HT-29 (cell line): Measurements from ENCODE around the gene SRL. TPM values are rescaled to one million over a fixed set of nuclear protein-coding genes. Genes with fewer than 3 reads are reported as not detected.
"Not testable (repeated sequence)": the region's sequence is repeated elsewhere in the genome, so short reads cannot be mapped to it uniquely, and the experiment has no call there.

ENCODE experiments used
- DNase-seq: peaks from one replicate; pipeline ENCODE4 v3.0.0-alpha.2; 2015; ENCODE audit warnings: low spot score
- total RNA-seq: library from RNA; depleted of rRNA; stranded (reverse); fragments of >200 nt; shearing (Covaris generic); gene quantifications from 2 replicates; pipeline ENCODE4 v1.2.3, GENCODE V29; 2014

The SRL gene
- total RNA-seq, 1 experiment from 2014 or later = not detected

DNA sequence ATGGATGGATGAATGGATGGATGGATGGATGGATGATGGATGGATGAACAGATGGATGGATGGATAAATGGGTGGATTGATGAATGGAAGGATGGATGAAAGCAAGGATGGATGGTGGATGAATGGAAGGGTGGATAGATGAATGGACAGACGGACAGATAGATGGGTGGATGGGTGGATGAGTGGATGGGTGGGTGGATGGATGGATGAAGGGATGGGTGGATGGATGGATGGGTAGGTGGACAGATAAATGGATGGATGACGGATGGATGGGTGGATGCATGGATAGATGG, 14.9 kb downstream of the SRL start:
- no peak for DNase-seq

GRCh38 chr16:4226251-4227039, 15.4 kb downstream of the SRL start:
- DNase-seq = no peak

DNA sequence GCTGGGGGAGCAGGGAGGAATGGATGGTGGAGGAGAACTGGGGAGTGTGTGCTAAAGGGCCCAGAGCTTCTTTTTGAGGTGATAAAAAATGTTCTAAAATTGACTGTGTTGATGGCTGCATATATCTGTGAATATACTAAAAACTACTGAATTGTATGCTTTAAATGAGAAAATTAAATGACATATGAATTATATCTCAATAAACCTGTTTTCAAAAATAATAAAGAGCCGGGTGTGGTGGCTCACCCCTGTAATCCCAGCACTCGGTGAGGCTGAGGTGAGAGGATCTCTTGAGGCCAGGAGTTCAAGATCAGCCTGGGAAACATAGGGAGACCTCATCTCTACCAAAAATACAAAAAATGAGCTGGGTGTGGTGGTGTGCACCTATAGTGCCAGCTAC, 16.8 kb downstream of the SRL start:
- no peak for DNase-seq

- no peak for DNase-seq
These were observed 21.5 kb downstream of the SRL start for GRCh38 chr16:4220358-4220757.

- DNase-seq = no peak
These were observed 23.7 kb downstream of the SRL start for GRCh38 chr16:4218202-4218601.

DNA sequence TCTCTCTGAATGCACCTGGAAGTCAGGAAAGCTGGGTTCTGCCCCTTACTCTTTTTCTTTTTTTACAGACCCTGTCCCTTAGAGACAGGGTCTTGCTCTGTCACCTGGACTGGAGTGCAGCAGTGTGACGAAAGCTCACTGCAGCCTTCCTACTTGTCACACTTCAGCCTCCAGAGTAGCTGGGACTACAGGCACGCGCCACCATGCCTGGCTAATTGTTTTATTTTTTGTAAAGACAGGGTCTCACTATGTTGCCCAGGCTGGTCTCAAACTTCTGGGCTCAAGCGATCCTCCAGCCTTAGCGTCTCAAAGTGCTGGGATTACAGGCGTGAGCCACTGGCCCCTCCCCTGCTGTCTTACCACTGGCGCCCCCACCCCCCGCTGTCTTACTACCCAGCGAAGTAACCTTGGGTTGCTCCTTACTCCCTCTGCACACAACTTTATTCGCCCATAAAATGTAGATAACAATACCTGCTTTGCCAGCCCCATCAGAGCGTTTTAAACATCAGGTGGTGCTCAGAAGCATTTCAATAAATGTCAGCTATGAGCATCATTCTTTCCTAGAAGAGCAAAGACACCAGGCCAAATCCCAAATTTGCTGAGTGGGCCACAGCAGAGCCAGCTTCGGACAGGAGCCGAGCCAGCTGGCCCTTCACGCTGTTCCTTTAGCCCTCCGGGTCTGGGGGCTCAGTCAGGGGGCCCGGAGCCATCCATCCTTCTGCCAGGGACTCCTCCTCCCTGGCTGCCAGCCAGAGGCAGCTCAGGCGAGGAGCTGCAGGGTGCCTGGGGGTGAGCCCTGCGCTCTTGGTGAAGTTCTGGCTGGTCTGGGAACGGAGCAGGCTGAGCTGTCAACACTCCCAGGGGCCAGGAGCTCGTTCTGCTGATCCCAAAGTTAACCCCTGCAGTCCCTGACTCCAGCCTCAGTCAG, 24.4 kb downstream of the SRL start:
- DNase-seq = no peak

DNA sequence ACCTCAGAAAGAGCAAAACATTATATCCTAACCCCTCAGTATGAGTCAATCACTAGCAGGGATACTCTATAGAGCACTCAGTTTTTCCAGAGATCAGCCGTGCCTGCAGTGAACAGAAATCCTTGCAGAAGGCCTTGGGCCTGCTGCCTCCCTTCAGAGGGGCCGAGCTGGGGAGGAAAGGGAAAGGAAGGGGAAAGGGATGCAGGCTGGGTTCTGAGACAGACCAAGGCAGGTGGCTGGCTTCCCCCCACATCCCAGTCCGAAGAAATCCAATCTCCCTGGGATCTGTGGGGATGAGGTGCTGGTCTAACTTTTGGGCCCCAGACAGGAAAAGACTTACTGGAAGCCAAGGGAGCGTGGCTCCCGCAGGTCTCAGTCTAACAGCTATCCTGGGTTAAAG, 25.3 kb downstream of the SRL start:
- no peak for DNase-seq

GRCh38 chr16:4215106-4215505, 26.8 kb downstream of the SRL start:
- DNase-seq = no peak

DNA sequence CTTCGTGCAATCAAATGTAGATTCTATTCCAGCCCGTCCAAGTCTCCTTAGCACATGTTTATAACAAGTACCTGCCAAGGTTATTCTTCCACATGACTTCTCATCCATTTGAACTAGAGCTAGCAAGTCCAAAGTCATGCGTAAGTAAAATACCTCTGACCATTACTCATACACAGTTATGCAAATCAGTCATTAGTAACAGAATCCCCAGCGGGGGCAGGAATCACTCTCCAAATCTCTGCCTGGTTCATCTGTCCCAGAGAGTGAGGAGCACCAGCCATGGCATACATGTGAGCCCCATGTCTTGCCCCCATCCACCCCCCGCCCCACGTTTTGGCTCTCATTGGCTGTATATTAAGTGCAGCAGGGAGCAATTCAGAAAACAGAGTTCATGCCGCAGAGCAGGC, 27.7 kb downstream of the SRL start:
- peak; percentile 31 for DNase-seq

DNA sequence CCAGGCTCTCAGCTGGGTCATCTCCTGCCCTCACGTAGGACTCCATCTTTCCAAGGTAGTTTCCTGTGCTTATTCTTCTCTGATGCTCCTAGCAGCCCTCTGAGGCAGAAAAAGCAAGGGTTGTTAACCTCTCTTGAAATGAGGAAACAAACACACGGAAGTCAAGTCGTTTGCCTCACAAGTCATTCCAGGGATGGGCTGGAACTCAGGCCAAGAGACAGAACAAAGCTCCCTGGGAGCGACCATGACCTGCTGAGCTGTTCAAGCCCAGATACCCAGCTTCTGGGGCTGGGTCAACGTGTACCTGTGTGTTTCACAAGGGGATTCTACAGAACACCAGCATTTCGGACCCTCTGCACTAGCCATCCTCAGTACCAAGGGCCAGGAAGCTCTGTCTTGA, 28.1 kb downstream of the SRL start:
- peak; percentile 49 for DNase-seq

- DNase-seq = peak; percentile 61
These were observed 29.0 kb downstream of the SRL start for GRCh38 chr16:4212934-4213296.

GRCh38 chr16:4212211-4212933, 29.5 kb downstream of the SRL start:
- DNase-seq = no peak

DNA sequence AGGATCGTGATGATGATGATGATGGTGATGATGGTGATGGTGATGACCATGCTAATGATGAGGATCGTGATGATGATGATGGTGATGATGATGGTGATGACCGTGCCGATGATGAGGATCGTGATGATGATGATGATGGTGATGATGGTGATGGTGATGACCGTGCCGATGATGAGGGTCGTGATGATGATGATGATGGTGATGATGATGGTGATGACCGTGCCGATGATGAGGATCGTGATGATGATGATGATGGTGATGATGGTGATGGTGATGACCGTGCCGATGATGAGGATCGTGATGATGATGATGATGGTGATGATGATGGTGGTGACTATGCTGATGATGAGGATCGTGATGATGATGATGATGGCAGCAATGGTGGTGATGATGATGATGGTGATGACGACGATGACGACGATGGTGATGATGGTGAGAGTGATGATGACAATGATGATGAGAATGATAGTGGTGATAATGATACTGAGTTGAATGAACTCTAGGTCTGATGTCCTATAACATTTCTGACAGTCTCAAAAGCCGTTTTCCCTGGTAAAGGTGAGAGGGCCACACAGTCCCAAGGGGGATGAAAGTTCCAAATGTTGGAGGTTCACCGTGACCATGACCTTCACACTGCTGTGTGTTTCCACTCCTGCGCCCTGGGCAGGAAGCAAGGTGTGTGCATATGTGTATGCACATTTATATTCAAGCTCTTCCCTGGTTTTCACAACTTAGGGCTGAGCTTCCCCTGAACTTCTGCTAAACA, 30.3 kb downstream of the SRL start:
- not testable (repeated sequence) for DNase-seq

DNA sequence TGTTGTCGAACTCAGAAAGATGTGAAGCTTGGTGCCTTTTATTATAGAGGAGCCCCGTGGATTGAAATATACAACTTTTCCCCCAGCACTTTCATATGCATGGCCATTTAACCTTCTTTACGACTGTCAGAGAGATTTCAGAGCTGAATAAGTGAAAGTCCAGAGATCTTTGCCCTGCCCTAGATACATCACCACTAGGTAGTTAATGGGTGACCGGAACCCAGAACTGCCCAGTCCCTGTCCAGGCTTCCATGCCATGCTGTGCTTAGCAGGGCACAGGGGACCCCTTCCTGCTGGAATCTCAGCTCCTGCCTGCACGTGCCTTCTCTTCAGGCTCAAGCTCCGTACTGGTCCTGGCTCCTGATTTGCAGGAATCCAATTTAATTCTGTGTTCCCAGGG, 32.2 kb downstream of the SRL start:
- DNase-seq = no peak

DNA sequence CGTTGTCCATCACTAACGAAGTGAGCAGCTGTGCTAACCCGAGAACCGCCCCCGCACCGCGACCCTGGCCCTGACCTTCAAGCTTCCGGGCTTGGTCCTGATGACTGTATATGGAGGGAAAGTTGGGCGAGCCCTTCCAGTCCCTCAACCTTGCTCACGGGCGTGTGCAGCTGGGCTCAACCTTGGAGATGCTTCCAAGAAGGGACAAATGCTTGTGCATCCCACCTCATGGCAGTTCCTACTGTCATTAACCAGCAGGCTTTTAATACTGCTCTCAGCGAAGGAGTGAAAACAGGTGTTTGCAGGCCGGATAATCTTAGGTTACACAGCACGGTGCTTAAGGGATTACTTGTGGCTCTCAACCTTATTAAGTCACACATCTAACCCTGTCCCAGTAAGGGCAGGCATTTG, 33.5 kb downstream of the SRL start:
- DNase-seq = no peak

GRCh38 chr16:4207683-4208340, 34.1 kb downstream of the SRL start:
- DNase-seq = no peak

DNA sequence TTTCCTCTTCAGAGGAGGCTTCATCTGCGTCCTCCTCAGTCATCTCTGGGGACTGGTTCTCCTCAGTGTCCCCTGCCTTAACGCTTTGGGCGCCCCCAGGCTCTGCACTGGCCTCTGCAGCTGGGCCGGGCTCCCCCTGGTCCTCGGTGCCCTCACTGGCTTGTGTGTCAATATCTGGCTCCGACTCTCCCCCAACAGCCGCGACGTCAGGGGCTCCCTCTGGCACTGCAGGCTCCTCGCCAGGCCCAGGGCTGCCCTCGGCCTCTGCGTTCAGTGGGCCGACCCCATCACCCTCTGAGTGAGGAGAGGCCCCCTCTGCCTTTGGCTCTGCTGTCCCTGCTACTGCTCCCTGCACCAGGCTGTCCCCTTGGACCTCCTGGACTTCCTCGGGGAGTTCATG, 34.7 kb downstream of the SRL start:
- DNase-seq = no peak

- no peak for DNase-seq
These were observed 35.2 kb downstream of the SRL start for GRCh38 chr16:4206680-4207079.

DNA sequence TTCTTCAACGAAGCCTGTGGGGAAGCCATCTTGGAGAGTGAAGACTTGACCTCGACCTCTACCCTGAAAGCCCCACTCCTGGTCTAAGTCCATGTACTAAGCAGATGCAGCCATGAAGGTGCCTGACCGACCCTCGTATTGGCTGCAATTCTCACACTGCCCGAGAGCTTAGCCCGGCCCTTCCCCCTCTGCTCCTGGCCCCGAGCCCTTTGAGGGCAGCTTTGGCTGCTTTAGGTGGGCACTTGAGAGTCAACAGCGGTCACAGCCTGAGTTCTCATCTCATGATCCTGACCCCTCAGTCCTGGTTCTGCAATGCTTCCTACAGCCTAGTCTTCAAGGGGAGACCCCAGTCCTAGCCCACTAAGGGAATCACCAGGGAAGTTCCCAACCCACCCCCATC, 35.9 kb downstream of the SRL start:
- no peak for DNase-seq

GRCh38 chr16:4204521-4204920, 37.4 kb downstream of the SRL start:
- DNase-seq = no peak

DNA sequence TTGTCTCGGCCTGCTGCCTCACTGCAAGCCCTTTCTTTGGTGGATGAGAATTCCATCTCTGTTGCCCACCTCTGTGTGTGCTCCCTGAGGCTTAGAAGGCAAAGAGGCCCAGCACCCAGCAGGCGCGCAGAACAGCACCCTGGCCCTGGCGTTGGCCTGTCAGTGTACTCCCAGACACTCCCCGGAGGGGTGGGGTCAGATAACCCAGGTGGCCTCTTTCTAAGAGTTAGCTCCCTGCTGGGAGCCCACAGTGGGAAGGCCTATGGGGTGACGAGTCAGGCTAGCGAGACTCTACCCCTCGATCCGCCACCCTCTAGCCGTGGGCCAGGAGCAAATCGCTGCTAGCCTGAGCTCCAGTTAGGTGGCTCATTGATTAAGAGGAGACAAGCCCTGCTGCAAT, 38.1 kb downstream of the SRL start:
- no peak for DNase-seq
